Hepatocyte (in vitro differentiated cells): ENCODE measurements around the gene LUC7L. TPM values are rescaled to one million over a fixed set of nuclear protein-coding genes. Genes with fewer than 3 reads are reported as not detected.
A peak's percentile ranks its signal among the peaks of the same experiment; 100 is the strongest.

ENCODE experiments used
- DNase-seq: peaks from one replicate; pipeline ENCODE4 v3.0.0-alpha.2; 2016; ENCODE audit warnings: low spot score
- H2AFZ ChIP-seq: fragments of 200-600 bp; sonication (generic); 2 replicates; pipeline ENCODE4 v1.6.0; 2016; ENCODE audit warnings: antibody characterized with exemption, mild to moderate bottlenecking
- H3K27ac ChIP-seq: fragments of 200-600 bp; sonication (generic); 2 replicates; pipeline ENCODE4 v1.5.1; 2016; ENCODE audit warnings: mild to moderate bottlenecking
- H3K27me3 ChIP-seq: fragments of 200-600 bp; sonication (generic); 2 replicates; pipeline ENCODE4 v1.6.1; 2016
- H3K36me3 ChIP-seq: fragments of 200-600 bp; sonication (generic); replicated peaks from 2 replicates; pipeline ENCODE4 v1.5.1; 2016; ENCODE audit warnings: low read depth; ENCODE audit not compliant: insufficient read depth
- H3K4me1 ChIP-seq: fragments of 200-600 bp; sonication (generic); 2 replicates; pipeline ENCODE4 v1.5.1; 2016; ENCODE audit warnings: mild to moderate bottlenecking, moderate library complexity; ENCODE audit not compliant: insufficient read depth
- H3K4me2 ChIP-seq: fragments of 200-600 bp; sonication (generic); 2 replicates; pipeline ENCODE4 v1.6.0; 2016
- H3K4me3 ChIP-seq: fragments of 200-600 bp; sonication (generic); 2 replicates; pipeline ENCODE4 v1.5.1; 2016; ENCODE audit warnings: mild to moderate bottlenecking
- H3K79me2 ChIP-seq: fragments of 200-600 bp; sonication (generic); 2 replicates; pipeline ENCODE4 v1.6.0; 2017; ENCODE audit warnings: mild to moderate bottlenecking
- H3K9me2 ChIP-seq: fragments of 200-600 bp; sonication (generic); replicated peaks from 2 replicates; pipeline ENCODE4 v1.6.0; 2017; ENCODE audit warnings: mild to moderate bottlenecking; ENCODE audit not compliant: insufficient read depth
- H3K9me3 ChIP-seq: fragments of 200-600 bp; sonication (generic); 2 replicates; pipeline ENCODE4 v1.5.1; 2016; ENCODE audit warnings: low read depth, mild to moderate bottlenecking
- H4K20me1 ChIP-seq: fragments of 200-600 bp; sonication (generic); 2 replicates; pipeline ENCODE4 v1.6.0; 2016; ENCODE audit warnings: mild to moderate bottlenecking; ENCODE audit not compliant: insufficient read depth, poor library complexity, severe bottlenecking
- EZH2 ChIP-seq: fragments of 200-600 bp; sonication (generic); IDR thresholded peaks from 2 replicates; pipeline ENCODE4 v1.6.1; 2016; ENCODE audit warnings: antibody characterized with exemption, mild to moderate bottlenecking, borderline replicate concordance
- EZH2phosphoT487 ChIP-seq: fragments of 200-600 bp; sonication (generic); IDR thresholded peaks from one replicate; pipeline ENCODE4 v1.6.1; 2018; ENCODE audit warnings: antibody characterized with exemption, mild to moderate bottlenecking, low read depth, moderate library complexity; ENCODE audit not compliant: unreplicated experiment, severe bottlenecking
- WGBS: methylation state at CpG from one replicate; pipeline ENCODE4 v1.1.6; 2016; ENCODE audit warnings: low lambda C conversion rate; ENCODE audit errors: missing lambda C conversion rate; 5-methylcytosine and 5-hydroxymethylcytosine counted together
- polyA plus RNA-seq: library from polyadenylated mRNA; unstranded; fragments of >200 nt; fragmentation: Nextera tagmentation; extraction: Ambion mirVana; gene quantifications from 2 replicates; pipeline ENCODE4 v1.2.1, GENCODE V29; 2016
- total RNA-seq: library from RNA; depleted of rRNA; stranded (reverse); fragments of >200 nt; gene quantifications from 2 replicates; pipeline ENCODE4 v1.2.3, GENCODE V29; 2014
- TF ChIP-seq, protein P1 (sequence below): fragments of 200-600 bp; sonication (generic); IDR thresholded peaks from 2 replicates; pipeline ENCODE4 v1.5.1; 2016; ENCODE audit warnings: antibody characterized with exemption, mild to moderate bottlenecking; ENCODE audit not compliant: poor library complexity

The LUC7L gene
- total and polyA plus RNA-seq, 2 experiments from 2014 or later, result 75.2 to 75.4 TPM

DNA sequence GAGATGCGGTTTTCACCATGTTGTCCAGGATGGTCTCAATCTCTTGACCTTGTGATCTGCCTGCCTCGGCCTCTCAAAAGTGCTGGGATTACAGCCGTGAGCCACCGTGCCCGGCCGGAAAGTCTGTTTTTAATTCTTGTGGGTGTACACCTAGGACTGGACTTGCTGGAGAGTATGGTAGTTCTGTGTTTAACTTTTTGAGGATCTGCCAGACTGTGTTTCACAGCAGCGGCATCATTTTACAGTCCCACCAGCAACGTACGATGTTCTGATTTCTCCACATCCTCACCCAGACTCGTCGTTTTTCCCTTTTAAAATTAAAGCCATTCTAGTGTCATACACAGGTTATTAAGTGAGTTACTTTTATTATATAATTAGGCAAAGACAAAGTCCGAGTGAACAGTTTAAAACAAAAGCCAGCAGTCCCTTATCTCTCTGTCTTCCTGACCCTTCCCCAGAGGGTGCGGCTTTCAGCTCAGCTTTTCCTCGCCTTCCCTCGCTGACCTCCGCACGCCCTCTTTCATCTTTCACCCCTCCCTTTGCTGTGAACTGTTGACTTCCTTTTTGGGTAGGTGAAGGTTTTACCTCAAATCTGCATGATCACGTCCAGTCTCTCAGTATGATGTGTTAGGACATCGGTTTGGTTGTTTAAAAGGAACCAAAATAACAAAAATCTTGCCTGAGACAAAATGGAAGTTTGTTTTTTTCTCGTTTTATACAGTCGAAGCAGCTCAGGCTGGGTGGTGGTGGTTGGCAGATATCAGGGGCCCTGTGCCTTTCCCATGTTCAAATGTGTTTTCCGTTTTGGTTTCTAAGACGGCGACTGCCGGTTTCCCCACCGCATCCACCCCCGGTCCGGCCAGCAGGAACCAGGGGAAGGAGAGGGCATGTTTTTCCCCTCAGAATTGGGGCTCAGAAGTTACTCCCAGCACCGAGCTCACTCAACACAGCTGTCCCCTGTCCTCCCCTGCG, 23.4 kb upstream of the LUC7L start:
- Histone ChIP-seq H3K9me3 (no peaks in the 10 kb centered on the region), H2AFZ (no peak overlapping the region), H3K4me3 (no peak overlapping the region), H3K4me2 (peak overlapping the region; percentile 52), H3K27me3 (no peaks in the 10 kb centered on the region), H3K79me2 (peaks cover 17% of the 10 kb centered on the region), H3K4me1 (peaks cover 15% of the 10 kb centered on the region), H3K27ac (peak overlapping the region; percentile 54), H3K36me3 (no peaks in the 10 kb centered on the region), H3K9me2 (no peaks in the 10 kb centered on the region), H4K20me1 (no peaks in the 10 kb centered on the region)
- no peak for TF ChIP-seq EZH2phosphoT487
- WGBS, result 51% methylated on average over 30 of the region's 30 CpGs
- peak; percentile 46 for DNase-seq

GRCh38 chr16:249431-249830, 20.2 kb upstream of the LUC7L start:
- Histone ChIP-seq H3K9me3 (no peaks in the 10 kb centered on the region), H3K36me3 (no peaks in the 10 kb centered on the region)
- WGBS, result 90% methylated on average over 12 of the region's 12 CpGs

DNA sequence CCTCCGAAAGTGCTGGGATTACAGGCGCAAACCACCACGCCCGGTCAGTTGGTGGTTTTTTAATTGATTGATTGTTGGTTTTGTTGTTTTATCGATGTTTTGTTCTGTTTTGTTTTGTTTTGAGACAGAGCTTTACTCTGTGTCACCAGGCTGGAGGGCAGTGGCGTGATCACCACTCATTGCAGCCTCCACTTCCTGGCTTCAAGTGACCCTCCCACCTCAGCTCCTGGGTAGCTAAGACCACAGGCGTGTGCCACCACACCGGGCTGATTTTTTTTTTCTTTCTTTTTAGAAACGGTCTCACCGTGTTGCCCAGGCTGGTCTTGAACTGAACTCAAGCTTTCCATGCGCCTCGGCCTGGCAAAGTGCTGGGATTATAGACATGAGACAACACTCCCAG, 17.8 kb upstream of the LUC7L start:
- H4K20me1 ChIP-seq, result no peaks in the 10 kb centered on the region
- DNase-seq, result no peak
- no peaks in the 10 kb centered on the region for H3K9me3 ChIP-seq
- peaks cover 59% of the 10 kb centered on the region for H3K79me2 ChIP-seq
- no peaks in the 10 kb centered on the region for H3K27me3 ChIP-seq
- WGBS, result over 99% methylated on average over 12 of the region's 12 CpGs
- no peak overlapping the region for H3K4me3 ChIP-seq
- no peak overlapping the region for H2AFZ ChIP-seq
- H3K36me3 ChIP-seq, result no peaks in the 10 kb centered on the region
- TF ChIP-seq, protein P1, sequence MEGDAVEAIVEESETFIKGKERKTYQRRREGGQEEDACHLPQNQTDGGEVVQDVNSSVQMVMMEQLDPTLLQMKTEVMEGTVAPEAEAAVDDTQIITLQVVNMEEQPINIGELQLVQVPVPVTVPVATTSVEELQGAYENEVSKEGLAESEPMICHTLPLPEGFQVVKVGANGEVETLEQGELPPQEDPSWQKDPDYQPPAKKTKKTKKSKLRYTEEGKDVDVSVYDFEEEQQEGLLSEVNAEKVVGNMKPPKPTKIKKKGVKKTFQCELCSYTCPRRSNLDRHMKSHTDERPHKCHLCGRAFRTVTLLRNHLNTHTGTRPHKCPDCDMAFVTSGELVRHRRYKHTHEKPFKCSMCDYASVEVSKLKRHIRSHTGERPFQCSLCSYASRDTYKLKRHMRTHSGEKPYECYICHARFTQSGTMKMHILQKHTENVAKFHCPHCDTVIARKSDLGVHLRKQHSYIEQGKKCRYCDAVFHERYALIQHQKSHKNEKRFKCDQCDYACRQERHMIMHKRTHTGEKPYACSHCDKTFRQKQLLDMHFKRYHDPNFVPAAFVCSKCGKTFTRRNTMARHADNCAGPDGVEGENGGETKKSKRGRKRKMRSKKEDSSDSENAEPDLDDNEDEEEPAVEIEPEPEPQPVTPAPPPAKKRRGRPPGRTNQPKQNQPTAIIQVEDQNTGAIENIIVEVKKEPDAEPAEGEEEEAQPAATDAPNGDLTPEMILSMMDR, result no peak
- TF ChIP-seq EZH2, result no peak
- no peak for TF ChIP-seq EZH2phosphoT487
- no peak overlapping the region for H3K4me2 ChIP-seq
- H3K27ac ChIP-seq, result no peak overlapping the region
- H3K4me1 ChIP-seq, result peaks cover 13% of the 10 kb centered on the region
- no peaks in the 10 kb centered on the region for H3K9me2 ChIP-seq

More at GRCh38 chr16:249431-249830, 20.2 kb upstream of the LUC7L start:
- no peak overlapping the region for H2AFZ ChIP-seq
- H3K4me1 ChIP-seq, result peaks cover 15% of the 10 kb centered on the region
- no peak for DNase-seq
- no peak overlapping the region for H3K4me2 ChIP-seq
- H3K27ac ChIP-seq, result no peak overlapping the region
- TF ChIP-seq EZH2 (no peak), EZH2phosphoT487 (no peak)
- TF ChIP-seq, protein P1, result no peak
- peaks cover 42% of the 10 kb centered on the region for H3K79me2 ChIP-seq
- no peaks in the 10 kb centered on the region for H4K20me1 ChIP-seq
- H3K27me3 ChIP-seq, result no peaks in the 10 kb centered on the region
- no peak overlapping the region for H3K4me3 ChIP-seq
- H3K9me2 ChIP-seq, result no peaks in the 10 kb centered on the region

DNA sequence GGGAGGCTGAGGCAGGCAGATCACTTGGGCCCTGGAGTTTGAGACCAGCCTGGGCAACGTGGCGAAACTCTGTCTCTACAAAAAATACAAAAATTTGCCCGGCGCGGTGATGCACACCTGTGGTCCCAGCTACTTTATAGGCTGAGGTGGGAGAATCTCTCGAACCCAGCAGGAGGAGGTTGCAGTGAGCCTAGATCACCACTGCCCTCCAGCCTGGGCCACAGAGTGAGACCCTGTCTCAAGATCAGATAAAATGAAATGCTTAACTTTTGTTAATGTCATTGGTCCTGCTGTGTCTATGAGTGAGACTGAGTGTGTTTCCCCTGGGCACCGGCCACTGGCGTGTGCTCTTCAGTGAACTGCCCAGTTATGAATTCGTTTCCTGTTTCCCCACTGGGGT, 15.9 kb upstream of the LUC7L start:
- no peaks in the 10 kb centered on the region for H3K36me3 ChIP-seq
- peaks cover 73% of the 10 kb centered on the region for H3K79me2 ChIP-seq
- H3K4me2 ChIP-seq, result no peak overlapping the region
- no peaks in the 10 kb centered on the region for H3K9me2 ChIP-seq
- DNase-seq, result no peak
- peaks cover 4% of the 10 kb centered on the region for H4K20me1 ChIP-seq
- no peak overlapping the region for H2AFZ ChIP-seq
- H3K9me3 ChIP-seq, result no peaks in the 10 kb centered on the region
- peaks cover 4% of the 10 kb centered on the region for H3K4me1 ChIP-seq
- WGBS, result 96% methylated on average over 9 of the region's 9 CpGs
- H3K27me3 ChIP-seq, result no peaks in the 10 kb centered on the region
- H3K27ac ChIP-seq, result no peak overlapping the region
- H3K4me3 ChIP-seq, result no peak overlapping the region
- TF ChIP-seq, protein P1, result no peak
- TF ChIP-seq EZH2phosphoT487, result no peak
- no peak for TF ChIP-seq EZH2
